HG03442 (cell line): ENCODE measurements around the gene UNK.
A peak's percentile ranks its signal among the peaks of the same experiment; 100 is the strongest.
"Not testable (repeated sequence)": the region's sequence is repeated elsewhere in the genome, so short reads cannot be mapped to it uniquely, and the experiment has no call there.

ENCODE experiments used
- ATAC-seq: cut with Tn5 transposase; IDR thresholded peaks from one replicate; pipeline ENCODE4 v1.9.1; 2021; ENCODE audit warnings: mild to moderate bottlenecking, moderate library complexity; ENCODE audit not compliant: unreplicated experiment

The UNK gene

GRCh38 chr17:75754378-75755204 is 30.0 kb upstream of the UNK start:
- ATAC-seq: no peak

DNA sequence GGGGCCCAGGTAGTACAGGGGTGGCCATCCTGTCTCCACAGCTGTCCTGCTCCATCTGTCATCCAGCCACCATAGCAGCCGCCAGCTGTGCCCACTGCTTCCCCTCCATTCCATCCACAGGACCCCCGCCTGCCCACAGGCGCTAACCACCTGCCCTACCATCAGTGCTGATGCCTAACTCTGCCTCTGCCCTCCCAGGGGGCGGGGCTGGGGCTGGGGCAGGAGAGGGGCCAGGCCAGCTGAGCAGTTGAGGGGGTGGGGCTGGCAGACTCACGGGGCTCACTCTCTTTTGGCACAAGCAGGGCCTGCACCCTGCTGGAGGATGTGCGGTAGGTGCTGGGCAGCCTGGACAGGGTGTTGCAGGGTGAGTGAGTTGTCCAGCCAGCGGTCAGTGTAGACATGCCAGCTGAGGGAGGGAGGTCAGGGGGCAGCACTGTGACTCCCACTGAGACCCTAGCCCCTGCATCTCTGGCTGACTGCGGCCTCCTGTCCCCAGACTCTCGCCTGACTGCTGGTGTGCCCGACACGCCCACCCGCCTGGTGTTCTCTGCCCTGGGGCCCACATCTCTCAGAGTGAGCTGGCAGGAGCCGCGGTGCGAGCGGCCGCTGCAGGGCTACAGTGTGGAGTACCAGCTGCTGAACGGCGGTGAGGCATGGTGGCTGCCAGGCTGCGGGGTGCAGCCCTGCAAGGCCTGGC is 29.3 kb upstream of the UNK start:
- ATAC-seq: no peak

DNA sequence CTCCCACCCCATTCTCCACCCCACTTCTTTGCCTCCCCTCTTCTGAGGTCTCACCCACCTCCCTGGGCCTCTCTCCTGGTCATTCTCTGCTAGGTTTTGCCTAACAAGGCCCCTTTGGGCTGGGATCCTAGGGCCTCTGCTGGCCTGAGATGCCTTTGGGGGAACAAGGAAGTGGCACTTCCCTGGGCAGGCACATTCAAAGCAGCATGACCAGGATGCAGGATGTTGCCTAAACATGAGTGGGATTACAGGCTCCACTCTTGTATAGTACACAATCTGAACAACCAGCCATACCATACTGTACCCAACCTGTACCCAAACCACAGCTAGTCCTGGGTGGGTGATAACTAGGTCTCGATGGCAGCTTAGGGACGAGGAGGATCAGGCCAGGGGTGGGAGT is 28.6 kb upstream of the UNK start:
- ATAC-seq: no peak

DNA sequence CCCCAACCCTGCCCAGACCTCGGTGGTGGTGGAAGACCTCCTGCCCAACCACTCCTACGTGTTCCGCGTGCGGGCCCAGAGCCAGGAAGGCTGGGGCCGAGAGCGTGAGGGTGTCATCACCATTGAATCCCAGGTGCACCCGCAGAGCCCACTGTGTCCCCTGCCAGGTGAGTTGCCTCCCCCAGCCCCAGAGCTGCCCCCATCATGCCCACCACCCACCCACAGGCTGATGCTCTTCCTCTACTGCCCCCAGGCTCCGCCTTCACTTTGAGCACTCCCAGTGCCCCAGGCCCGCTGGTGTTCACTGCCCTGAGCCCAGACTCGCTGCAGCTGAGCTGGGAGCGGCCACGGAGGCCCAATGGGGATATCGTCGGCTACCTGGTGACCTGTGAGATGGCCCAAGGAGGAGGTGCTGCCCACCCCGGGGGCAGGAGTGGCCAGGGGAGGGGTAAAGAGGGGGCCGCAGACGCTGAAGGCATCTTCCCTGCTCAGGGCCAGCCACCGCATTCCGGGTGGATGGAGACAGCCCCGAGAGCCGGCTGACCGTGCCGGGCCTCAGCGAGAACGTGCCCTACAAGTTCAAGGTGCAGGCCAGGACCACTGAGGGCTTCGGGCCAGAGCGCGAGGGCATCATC is 28.0 kb upstream of the UNK start:
- ATAC-seq: no peak

GRCh38 chr17:75757086-75757681 is 27.4 kb upstream of the UNK start:
- no peak for ATAC-seq

GRCh38 chr17:75758131-75758905 is 26.3 kb upstream of the UNK start:
- ATAC-seq: no peak

DNA sequence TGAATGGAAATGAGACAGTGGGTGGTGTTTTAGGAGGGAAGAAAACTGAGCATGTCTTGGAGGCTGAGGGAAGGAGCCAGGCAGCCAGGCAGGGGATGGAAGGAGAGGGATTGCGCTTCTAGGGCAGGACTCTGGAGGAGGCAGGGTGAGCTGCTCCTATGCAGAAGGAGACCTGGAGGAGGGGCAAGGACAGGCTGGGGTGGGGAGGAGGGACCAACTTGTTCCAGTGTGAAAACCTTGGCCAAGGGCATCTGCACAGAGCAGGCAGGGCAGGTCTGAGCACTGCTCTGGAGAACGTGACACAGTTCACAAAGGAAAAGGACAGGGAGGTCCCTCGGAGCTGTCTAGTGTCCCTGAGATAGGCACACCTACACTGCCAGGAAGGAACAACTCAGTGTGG is 25.1 kb upstream of the UNK start:
- ATAC-seq: no peak

DNA sequence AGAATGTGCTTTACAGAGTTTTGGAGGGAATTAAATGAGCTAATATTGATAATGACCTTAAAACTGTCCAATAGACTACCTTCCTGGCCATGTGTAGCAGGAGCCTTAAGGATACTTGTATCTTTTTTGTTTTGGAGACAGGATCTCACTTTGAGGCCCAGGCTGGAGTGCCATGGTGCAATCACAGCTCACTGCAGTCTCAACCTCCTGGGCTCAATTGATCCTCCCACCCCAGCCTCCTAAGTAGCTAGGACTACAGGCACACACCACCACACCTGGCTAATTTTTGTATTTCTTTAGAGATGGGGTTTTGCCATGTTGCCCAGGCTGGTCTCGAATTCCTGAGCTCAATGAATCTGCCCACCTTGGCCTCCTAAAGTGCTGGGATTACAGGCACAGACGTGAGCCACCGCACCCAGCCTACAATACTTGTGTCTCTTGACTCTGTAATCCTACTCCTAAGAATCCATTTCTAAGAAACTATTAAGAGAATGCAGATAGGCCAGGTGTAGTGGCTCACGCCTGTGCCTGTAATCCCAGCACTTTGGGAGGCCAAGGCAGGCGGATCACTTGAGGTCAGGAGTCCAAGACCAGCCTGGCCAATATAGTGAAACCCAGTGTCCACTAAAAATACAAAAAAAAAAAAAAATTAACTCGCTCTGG is 24.5 kb upstream of the UNK start:
- not testable (repeated sequence) for ATAC-seq

DNA sequence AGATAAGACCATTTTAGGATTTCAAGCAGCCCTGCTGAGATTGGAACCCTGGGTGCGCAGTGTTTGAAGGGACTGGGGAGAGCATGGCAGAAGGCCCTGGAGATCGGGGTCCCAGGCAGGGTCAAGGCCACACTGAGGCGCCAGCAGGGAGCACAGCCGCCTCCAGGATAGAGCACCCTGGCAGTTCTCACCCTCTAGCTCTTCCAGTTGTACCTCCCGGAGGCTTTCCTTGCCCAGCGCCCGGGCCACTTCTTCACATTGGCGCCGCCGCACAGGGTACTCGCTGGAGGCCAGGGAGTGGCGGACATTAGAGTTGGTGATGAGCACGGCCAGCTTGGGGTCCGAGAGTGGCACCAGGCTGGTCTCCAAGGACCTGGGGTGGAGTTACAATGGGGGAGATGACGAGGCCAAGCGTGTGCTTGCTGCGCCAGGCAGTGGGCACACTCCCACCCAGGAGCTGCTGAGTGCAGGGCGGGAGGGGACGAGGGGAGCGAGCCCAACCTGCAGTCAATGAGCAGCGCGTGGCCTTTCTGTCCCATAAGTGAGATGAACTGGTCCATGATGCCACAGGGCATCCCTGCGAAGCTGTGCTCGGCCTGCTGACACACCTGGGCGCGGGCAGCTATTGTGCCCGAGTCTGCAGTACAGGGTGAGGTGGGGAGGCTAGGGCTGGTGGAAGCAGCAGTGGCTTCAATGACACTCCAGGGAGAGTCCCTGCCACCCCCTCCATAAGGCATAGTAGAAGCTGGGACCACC is 21.9 kb upstream of the UNK start:
- no peak for ATAC-seq

DNA sequence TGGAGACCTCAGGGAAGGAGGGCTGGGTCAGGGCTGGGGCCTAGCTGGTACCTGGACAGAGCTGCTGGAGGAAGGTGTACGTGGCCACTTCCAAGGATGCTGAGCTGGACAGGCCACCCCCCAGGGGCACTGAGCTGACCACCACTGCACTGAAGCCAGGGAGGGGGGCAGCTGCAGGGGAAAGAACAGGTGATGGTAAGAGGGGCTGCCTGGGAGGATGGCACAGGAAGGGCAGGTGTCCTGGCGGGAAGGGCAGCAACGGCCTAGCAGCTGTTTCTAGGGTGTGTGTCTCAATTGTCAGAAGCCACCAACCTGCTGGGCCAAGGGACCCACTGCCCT is 21.4 kb upstream of the UNK start:
- no peak for ATAC-seq

- no peak for ATAC-seq
Measured at GRCh38 chr17:75763613-75764416, 20.8 kb upstream of the UNK start.

GRCh38 chr17:75764417-75764710 is 20.2 kb upstream of the UNK start:
- no peak for ATAC-seq

DNA sequence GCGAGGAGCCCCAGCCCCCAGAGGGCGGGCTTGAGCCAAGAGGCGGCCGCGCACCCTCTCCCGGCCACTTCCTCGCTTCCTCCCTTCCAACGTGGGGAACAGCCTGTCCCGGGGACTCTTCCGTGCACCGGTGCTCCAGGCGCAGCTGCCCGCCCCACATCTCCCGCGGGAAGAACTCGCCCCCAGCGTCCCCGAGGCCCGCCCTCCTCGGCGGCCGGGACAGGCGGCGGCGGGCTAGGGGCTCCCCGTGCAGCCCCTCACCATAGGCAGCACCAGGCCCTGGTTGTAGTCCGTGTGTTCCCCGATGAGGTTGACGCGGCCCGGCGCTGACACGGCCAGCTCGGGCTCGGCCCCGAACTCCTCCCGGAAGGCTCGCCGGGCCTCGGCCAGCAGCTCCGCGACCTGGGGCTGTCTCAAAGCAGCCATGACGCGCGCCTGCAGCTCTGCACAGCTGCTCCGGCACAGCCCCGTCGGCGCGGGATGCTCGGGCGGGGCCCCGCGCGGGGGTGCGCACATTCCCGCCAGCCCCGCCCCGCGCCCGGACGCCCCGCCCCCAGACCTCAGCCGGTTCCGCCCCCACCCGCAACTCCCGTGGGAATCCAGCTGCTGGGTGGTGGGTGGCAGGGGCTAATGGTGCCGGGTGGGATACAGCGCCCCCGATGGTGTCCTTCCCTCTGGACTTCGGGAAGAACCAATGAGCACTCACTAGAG is 19.7 kb upstream of the UNK start, which contains the start of gene GALK1:
Gene GALK1, minus strand, starts transcription at position 482 of the 711 bp plus-strand sequence. Its CDS starts 56 bp downstream, at position 426.
- peak; percentile 65 for ATAC-seq

- no peak for ATAC-seq
Measured at GRCh38 chr17:75765981-75766380, 18.6 kb upstream of the UNK start.

DNA sequence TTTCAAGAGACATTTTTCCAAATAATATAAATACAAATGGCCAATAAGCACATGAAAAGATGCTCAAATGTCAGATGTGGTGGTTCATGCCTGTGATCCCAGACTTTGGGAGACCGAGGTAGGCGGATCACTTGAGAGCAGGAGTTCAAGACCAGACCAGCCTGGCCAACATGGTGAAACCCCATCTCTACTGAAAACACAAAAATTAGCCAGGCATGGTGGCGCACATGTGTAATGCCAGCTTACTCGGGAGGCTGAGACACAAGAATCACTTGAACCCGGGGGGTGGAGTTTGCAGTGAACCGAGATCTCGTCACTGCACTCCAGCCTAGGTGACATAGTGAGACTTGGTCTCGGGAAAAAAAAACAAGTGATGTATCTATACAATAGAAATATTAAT is 16.7 kb upstream of the UNK start:
- no peak for ATAC-seq

GRCh38 chr17:75769536-75769935 is 15.1 kb upstream of the UNK start:
- ATAC-seq: no peak

DNA sequence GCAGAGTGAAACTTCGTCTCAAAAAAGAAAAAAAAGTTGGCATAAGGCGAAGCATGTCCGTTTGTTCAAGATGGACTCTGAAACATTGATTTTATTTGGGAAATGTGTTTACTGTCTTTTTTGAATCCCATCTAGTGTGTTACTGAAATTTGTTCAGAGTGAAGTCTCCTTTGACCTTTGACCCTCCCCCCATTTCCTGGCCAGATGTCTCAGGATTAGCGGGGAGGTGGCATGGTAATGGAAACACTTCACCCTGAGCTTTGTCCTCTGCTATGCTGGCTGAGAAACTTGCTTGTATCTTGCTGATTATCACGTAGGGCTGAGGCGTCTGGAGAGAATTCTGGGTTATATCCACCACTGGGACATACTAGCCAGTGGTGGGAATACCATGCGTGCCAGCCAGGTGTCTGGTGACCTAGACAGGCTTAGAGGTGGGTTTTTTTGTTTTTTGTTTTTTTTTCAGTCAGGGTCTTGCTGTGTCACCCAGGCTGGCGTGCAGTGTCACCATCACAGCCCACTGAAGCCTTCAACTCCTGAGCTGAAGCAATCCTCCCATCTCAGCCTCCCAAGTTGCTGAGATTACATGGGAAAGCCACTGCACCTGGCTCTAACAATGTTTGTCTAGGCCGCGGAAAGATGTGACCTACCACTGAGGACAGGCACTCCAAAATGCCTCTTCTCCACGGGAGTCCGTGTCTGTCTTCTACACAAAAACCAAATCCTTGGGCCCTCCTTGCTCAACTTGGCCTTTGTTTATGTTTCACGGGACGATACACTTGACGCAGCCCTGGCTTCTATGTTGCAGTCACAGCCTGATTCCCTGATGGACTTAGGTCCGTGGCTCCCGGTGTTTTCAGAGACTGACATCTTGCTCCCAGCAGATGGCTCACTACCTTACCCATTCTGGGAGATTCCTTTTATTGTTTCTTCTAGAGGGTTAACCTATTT is 13.0 kb upstream of the UNK start:
- ATAC-seq: no peak
